Large intestine (tissue), 3 donors: Measurements from ENCODE around the gene MAML3. TPM values are rescaled to one million over a fixed set of nuclear protein-coding genes. Genes with fewer than 3 reads are reported as not detected.

Source experiments
- DNase-seq, 2 donors: peaks; one replicate each; pipeline versions ENCODE4 v3.0.0 to v3.0.0-alpha.2; 2013
- H3K27ac ChIP-seq: one replicate; pipeline ENCODE4 v1.5.1; 2013; ENCODE audit warnings: low read length
- H3K27me3 ChIP-seq: 2 replicates; pipeline ENCODE4 v1.6.1; 2013; ENCODE audit warnings: low read length; ENCODE audit not compliant: control insufficient read depth, insufficient read depth
- H3K36me3 ChIP-seq: 2 replicates; pipeline ENCODE4 v1.6.1; 2013; ENCODE audit warnings: low read length; ENCODE audit not compliant: control insufficient read depth, insufficient read depth
- H3K4me1 ChIP-seq: one replicate; pipeline ENCODE4 v1.6.1; 2013; ENCODE audit warnings: low read length; ENCODE audit not compliant: control insufficient read depth, insufficient read depth
- H3K4me3 ChIP-seq: one replicate; pipeline ENCODE4 v1.5.1; 2013; ENCODE audit warnings: low read length
- H3K9me3 ChIP-seq: one replicate; pipeline ENCODE4 v1.6.1; 2013; ENCODE audit warnings: mild to moderate bottlenecking, low read depth, low read length, moderate library complexity; ENCODE audit not compliant: control insufficient read depth
- WGBS: methylation state at CpG from one replicate; pipeline ENCODE4 v1.1.5; 2013; ENCODE audit warnings: low lambda C conversion rate; ENCODE audit not compliant: insufficient coverage; 5-methylcytosine and 5-hydroxymethylcytosine counted together
- polyA plus RNA-seq: library from polyadenylated mRNA; unstranded; fragments of 120-200 nt; gene quantifications from one replicate; pipeline ENCODE4 v1.2.1, GENCODE V29; 2013

Gene MAML3
- polyA plus RNA-seq, 1 donor: 10.6 TPM

DNA sequence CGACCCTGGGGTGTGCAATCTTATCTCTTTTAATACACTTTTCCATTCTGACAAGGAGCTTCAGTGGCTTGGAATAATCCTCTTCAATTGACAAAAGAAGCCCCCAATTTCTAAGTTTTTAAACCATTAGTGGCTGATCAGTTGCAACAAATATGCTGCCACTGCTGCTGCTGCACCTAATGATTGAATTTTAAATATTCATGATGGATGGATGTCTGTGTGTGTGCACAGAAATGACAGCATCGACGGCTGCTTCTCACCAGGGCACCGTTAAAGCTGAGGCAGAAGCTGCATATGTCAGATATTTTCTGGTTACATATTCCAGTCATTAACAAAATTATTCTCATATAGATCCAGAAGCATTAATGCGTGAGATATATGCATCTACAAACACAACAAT lies 306.0 kb downstream of the MAML3 start:
- no peaks in the 10 kb centered on the region for H3K9me3 ChIP-seq
- H3K4me3 ChIP-seq: no peak overlapping the region
- no peaks in the 10 kb centered on the region for H3K27me3 ChIP-seq
- H3K27ac ChIP-seq: no peak overlapping the region
- no peaks in the 10 kb centered on the region for H3K4me1 ChIP-seq
- 68% methylated on average over 4 of the region's 5 CpGs for WGBS
- H3K36me3 ChIP-seq: no peaks in the 10 kb centered on the region
- DNase-seq: no peak

DNA sequence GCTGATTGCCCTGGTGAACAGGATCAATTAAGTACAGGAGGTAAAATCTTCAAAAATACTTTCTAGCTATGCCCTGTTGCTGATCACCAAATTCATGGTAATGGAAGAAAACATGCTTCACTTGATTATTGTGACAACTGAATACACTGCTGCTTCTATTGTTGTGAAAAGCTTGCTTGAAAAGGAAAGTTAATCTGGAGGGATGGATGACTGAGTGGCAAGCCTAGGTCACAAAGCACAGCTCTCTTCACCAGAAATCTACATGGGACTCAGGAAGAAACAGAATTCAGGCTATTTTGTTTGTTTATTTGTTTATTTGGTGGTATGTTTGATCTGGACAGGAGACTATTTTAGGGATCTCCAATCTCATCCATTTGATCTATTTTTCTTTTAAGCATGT lies 306.4 kb downstream of the MAML3 start:
- Histone ChIP-seq H3K27me3 (no peaks in the 10 kb centered on the region), H3K4me3 (no peak overlapping the region), H3K4me1 (no peaks in the 10 kb centered on the region), H3K36me3 (no peaks in the 10 kb centered on the region), H3K27ac (no peak overlapping the region), H3K9me3 (no peaks in the 10 kb centered on the region)
- DNase-seq: no peak

DNA sequence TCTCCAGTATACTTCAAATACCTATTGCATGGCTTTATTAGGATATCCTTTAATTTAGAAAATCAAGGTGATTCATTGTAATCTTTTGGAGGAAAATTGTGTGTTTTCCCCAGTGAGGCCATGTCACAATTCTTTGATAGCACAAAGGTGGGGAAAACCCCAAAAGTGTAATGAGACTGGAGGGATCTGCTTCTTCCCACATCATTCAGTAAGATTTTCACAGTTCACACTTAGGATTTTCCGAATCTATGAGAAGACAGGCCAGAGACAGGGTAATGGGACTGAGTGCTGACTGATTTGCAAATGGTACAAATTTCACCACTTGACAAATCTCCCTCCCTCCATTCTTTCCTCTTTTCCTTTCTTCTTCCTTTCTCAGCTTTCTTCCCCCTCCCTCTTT lies 307.2 kb downstream of the MAML3 start:
- no peak for DNase-seq
- Histone ChIP-seq H3K27ac (no peak overlapping the region), H3K9me3 (no peaks in the 10 kb centered on the region), H3K36me3 (no peaks in the 10 kb centered on the region), H3K4me3 (no peak overlapping the region), H3K4me1 (peaks cover 2% of the 10 kb centered on the region), H3K27me3 (no peaks in the 10 kb centered on the region)
- 100% methylated on average over 1 of the region's 1 CpG for WGBS

DNA sequence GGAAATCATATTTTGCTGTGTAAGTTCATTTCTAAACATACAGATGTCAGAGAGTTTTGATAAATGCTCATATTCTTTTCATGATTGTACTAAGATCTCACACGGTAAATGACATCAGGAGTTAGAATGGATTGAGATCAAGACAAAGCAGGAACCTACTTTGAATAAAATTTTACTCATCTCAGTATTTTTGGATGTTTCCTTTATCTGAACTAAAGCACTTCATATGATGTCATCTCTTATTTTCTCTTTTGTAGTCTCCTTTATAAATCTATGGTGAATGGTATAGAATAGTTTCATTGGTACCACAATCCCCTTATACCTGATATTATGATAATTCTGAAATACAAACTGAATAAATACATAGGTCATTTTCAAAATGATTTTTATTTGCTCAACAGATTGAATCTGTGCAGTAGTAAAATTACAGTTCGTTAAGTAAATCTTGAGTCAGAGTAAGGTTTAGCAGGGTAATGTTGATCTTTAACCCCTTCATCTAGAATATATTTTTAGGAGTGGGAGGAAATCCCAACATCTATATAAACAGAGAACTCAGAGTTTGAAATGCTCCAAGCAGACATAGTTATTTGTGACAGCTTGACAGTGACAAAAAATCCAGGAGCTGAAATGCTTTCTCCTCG lies 308.4 kb downstream of the MAML3 start:
- WGBS: 74% methylated on average over 3 of the region's 3 CpGs
- H3K27ac ChIP-seq: no peak overlapping the region
- H3K4me3 ChIP-seq: no peak overlapping the region
- no peak for DNase-seq
- H3K4me1 ChIP-seq: peaks cover 13% of the 10 kb centered on the region
- no peaks in the 10 kb centered on the region for H3K36me3 ChIP-seq
- H3K27me3 ChIP-seq: no peaks in the 10 kb centered on the region
- no peaks in the 10 kb centered on the region for H3K9me3 ChIP-seq

DNA sequence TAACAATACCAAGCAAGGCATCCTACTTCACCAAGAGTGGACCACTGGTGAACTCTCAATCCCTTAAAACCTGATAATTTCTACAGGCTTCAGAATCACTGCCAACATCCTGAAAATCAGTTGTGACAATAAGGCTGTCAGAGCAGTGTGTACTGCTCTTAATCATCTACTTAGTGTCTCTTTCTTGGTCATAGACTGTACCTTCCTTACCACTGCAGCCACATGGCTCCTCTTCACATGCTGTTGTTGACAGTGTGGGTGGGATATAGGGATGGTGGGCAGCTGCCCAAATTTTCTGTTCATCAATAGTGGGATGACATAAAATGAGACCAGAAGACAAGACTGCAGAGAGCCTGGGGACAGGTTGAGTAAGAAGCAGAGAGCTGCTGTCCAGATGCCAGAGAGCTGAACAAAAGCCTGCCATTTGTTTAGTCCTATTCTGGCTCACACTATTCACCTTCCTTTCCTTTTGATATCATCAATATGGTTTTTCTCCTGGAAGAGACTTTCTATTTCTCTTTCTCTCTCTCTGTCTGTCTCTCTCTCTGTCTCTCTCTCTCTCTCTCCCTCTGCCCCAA lies 309.4 kb downstream of the MAML3 start:
- no peak overlapping the region for H3K4me3 ChIP-seq
- H3K9me3 ChIP-seq: no peaks in the 10 kb centered on the region
- peaks cover 13% of the 10 kb centered on the region for H3K4me1 ChIP-seq
- H3K27me3 ChIP-seq: no peaks in the 10 kb centered on the region
- no peaks in the 10 kb centered on the region for H3K36me3 ChIP-seq
- DNase-seq: no peak
- H3K27ac ChIP-seq: no peak overlapping the region

DNA sequence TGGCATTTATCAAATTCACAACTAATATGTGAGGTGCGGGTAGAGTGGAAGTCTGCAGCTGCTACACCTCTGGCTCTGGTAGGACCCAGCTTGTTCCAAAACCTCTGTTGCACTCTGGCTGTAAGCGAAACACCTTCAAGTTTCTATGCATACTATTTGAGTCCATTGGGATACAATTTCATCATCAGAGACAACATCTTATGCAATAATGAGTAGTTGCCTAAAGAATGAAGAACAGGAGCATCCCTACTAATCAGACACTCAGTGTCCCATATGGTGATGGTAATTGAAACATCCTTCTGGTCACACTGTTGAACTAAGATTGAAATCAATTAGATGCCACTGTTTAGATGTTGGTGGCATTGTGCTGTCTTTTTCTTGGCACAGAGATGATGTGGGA lies 309.9 kb downstream of the MAML3 start:
- peaks cover 13% of the 10 kb centered on the region for H3K4me1 ChIP-seq
- no peak overlapping the region for H3K4me3 ChIP-seq
- no peaks in the 10 kb centered on the region for H3K36me3 ChIP-seq
- no peak overlapping the region for H3K27ac ChIP-seq
- no peaks in the 10 kb centered on the region for H3K27me3 ChIP-seq
- no peaks in the 10 kb centered on the region for H3K9me3 ChIP-seq
- DNase-seq: no peak
- WGBS: 100% methylated on average over 1 of the region's 2 CpGs

DNA sequence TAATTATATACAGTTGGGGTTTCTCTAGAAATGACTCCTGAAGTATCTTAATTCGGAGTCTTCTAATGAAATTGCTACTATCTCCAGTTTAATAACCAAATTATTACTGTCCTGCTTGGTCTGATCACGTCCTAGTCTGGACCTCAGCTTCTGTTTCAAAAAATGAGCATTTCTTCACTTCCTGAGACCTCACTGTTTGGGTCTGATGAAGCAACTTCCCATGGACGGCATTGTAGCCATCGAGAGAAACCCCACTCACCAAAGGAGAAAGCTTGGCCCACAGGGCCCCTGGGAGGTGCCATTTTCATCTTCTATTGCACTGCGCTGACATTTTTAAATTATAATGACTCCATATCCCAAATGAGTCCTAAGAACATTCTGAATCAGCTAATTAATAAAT lies 310.3 kb downstream of the MAML3 start:
- no peak overlapping the region for H3K27ac ChIP-seq
- WGBS: 100% methylated on average over 1 of the region's 5 CpGs
- H3K9me3 ChIP-seq: no peaks in the 10 kb centered on the region
- H3K36me3 ChIP-seq: no peaks in the 10 kb centered on the region
- H3K4me3 ChIP-seq: no peak overlapping the region
- no peak for DNase-seq
- H3K27me3 ChIP-seq: no peaks in the 10 kb centered on the region
- H3K4me1 ChIP-seq: peaks cover 13% of the 10 kb centered on the region

DNA sequence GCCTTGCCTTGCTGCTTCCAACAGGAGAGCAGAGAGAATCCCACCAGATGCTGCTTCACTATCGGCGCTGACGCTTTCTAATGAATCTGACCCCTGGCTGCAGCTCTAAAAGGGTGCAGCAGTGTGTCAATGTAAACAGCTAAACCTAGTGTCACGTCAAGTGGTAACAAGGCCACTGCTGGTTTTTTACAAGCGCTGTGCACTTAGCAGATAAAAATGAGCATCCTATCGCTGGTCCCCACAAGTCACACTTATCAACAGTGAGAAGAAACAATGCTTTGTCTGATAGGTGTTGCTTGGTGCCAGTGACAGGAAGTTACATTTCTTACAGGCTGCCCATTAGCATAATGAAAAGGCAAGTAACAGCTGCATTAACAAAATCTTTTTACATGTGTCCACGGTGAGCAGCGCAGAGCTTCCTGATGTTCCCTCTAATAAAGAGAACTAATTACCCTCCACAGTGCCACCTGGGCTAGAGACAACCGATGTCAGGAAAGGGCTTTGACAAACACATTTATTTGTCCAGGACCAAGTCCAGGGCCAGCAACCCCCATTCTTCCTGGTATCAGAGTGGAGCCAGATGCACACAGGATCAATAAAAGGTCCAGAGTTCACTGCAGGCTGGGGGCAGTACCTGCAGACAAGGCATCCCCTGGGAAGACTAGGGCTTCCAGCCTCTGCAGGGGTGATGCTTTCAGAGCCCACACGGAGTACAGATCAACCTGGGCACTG lies 312.4 kb downstream of the MAML3 start:
- peak; percentile 68 to 87 for DNase-seq
- H3K4me1 ChIP-seq: peaks cover 13% of the 10 kb centered on the region
- H3K27me3 ChIP-seq: no peaks in the 10 kb centered on the region
- no CpG with 5 or more reads among the region's 10 CpGs for WGBS
- H3K9me3 ChIP-seq: no peaks in the 10 kb centered on the region
- peak overlapping the region; percentile 50 for H3K27ac ChIP-seq
- no peaks in the 10 kb centered on the region for H3K36me3 ChIP-seq
- H3K4me3 ChIP-seq: no peak overlapping the region

DNA sequence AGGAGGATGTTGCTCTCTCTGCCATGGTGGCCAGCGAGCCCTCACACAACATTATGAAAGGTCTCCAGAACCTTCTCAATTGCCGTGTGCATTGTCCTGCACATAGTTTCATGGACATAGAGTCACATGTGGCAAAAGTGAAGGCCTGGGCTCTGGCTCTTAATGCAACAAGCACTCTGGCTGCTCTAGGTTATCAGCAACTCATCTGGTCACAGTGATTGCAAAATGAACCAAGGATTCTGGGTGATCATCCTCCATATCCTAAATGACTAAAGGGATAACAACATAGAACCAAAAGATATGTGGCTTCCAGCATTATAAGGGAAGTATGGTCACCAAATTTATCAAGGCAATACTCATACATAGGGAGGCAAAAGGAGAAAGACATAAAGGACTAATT lies 313.2 kb downstream of the MAML3 start:
- H3K27me3 ChIP-seq: no peaks in the 10 kb centered on the region
- H3K9me3 ChIP-seq: no peaks in the 10 kb centered on the region
- H3K4me1 ChIP-seq: peaks cover 13% of the 10 kb centered on the region
- WGBS: no CpG with 5 or more reads among the region's 2 CpGs
- no peaks in the 10 kb centered on the region for H3K36me3 ChIP-seq
- H3K4me3 ChIP-seq: no peak overlapping the region
- no peak for DNase-seq
- H3K27ac ChIP-seq: peak overlapping the region; percentile 50

DNA sequence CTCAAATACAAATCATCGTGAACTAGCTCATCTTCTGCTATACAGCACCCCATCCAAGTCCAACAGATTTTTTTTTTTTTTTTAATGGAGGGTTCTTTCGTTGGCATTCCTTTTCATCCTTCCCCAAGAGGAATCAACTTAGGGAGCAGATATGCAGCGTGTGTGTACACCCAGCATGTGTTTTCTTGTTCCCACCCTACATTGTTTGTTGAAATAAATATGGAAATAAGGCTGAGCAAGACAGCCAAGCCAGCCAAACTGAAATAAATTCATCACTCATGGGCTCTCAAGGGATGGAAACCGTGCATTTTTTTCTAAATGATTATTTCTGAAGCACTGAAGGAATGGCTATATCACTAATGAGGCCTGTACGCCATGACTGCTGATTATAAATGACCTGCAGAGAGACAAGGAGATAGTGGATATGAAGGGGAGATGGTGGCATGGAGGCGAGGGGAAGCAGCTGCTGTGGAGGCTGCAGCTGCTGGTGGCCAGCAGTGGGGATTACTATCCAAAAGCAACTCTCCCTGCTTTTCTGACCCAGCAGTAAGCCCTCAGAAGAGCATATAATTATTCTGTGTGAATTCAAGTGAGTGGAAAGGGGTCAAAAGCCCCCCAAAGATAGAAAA lies 314.5 kb downstream of the MAML3 start:
- Histone ChIP-seq H3K9me3 (no peaks in the 10 kb centered on the region), H3K27me3 (no peaks in the 10 kb centered on the region), H3K27ac (no peak overlapping the region), H3K4me1 (peaks cover 13% of the 10 kb centered on the region), H3K4me3 (no peak overlapping the region), H3K36me3 (no peaks in the 10 kb centered on the region)
- WGBS: 80% methylated on average over 2 of the region's 6 CpGs
- no peak for DNase-seq
